ENCODE results near the gene C13orf46. TPM values are rescaled to one million over a fixed set of nuclear protein-coding genes. Genes with fewer than 3 reads are reported as not detected.

The C13orf46 gene
- total RNA-seq, 4 donors from 2014 or later: not detected

DNA sequence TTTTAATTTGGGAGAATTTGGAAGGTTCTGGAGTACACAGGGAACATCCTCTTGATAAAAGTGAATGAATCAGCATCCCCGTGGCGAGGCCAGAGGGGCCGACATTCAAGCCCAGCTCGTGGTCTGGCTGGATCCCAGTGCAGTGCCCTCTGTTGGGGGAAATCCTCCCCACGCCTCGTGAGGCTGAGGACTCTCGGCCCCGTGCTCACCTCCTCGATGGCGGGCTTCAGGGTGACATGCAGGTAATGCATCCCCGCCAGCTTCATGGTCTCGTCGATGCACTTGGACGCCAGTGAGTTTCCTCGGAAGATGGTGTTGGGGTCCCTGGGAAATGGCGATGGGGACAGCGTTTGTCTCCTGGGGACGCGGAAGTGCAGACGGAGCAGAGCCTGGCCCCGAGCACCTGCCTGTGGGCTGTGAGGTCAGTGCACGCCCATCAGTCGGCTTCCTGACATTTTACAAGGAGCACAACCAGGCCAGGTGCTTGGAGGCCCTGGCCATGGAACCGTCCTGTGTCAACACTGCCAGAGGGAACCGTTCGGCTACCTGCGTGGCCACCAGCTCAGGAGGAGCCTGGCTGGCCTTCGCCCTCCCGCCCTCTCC, 43.3 kb upstream of the C13orf46 start:
- no peak for DNase-seq
- intact Hi-C loops (cut with DNase I): no loop called here
- Histone ChIP-seq H3K36me3 (peaks cover 0 to 81% (median 5%) of the 10 kb centered on the region in 3 donors), H3K27me3 (peaks cover 0 to 8% (median 0%) of the 10 kb centered on the region in 4 donors), H3K4me1 (peaks cover 0 to 17% (median 10%) of the 10 kb centered on the region in 3 donors), H3K27ac (no peak overlapping the region), H3K4me3 (no peak overlapping the region), H3K9me3 (no peaks in the 10 kb centered on the region)
- WGBS, 2 donors: 68 to 91% methylated on average over 7 to 10 of the region's 29 CpGs
- TF ChIP-seq, protein P1, sequence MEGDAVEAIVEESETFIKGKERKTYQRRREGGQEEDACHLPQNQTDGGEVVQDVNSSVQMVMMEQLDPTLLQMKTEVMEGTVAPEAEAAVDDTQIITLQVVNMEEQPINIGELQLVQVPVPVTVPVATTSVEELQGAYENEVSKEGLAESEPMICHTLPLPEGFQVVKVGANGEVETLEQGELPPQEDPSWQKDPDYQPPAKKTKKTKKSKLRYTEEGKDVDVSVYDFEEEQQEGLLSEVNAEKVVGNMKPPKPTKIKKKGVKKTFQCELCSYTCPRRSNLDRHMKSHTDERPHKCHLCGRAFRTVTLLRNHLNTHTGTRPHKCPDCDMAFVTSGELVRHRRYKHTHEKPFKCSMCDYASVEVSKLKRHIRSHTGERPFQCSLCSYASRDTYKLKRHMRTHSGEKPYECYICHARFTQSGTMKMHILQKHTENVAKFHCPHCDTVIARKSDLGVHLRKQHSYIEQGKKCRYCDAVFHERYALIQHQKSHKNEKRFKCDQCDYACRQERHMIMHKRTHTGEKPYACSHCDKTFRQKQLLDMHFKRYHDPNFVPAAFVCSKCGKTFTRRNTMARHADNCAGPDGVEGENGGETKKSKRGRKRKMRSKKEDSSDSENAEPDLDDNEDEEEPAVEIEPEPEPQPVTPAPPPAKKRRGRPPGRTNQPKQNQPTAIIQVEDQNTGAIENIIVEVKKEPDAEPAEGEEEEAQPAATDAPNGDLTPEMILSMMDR (IDR thresholded peaks at IDR 0.05): no peak
- no peak for TF ChIP-seq POLR2A (IDR thresholded peaks at IDR 0.05)

DNA sequence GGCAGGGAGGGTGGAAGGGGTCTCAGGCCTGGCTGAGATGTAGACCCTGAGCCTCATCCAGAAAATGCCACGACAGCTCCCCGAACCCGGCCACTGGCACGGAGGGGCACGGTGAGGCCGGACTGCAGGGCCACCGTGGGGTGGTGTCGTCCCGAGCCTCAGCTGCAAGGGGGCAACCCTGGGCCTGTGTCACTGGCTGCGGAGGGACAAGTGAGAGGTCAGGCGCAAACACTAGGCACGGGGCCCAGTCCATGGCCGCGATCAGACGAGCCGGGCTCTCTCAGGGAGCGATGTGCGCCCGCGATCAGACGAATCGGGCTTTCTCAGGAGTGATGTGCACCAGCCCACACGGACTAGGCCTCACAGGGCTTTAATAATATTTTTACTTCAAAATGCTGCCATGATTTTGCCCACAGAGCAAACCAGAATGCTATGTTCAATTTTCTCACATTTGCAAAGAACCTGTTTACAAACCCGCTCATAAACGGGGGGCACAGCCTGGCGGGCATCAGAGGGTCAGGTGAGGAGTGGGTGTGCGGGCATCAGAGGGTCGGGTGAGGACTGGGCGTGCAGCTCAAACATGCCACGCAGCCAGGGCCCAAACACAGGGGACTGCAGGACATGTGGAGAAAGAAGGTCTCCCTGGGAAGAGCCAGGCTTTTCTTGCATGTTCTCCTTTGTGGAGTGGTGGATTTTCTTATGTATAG, 42.6 kb upstream of the C13orf46 start:
- WGBS, 2 donors: 90 to 92% methylated on average over 7 to 18 of the region's 30 CpGs
- H3K9me3 ChIP-seq: no peaks in the 10 kb centered on the region
- peaks cover 0 to 17% (median 10%) of the 10 kb centered on the region in 3 donors for H3K4me1 ChIP-seq
- peaks cover 0 to 8% (median 0%) of the 10 kb centered on the region in 4 donors for H3K27me3 ChIP-seq
- DNase-seq: no peak
- no peak overlapping the region for H3K4me3 ChIP-seq
- H3K27ac ChIP-seq: no peak overlapping the region
- intact Hi-C loops (cut with DNase I): no loop called here
- H3K36me3 ChIP-seq: peaks cover 0 to 81% (median 5%) of the 10 kb centered on the region in 3 donors
- TF ChIP-seq, protein P1 (IDR thresholded peaks at IDR 0.05): no peak
- TF ChIP-seq POLR2A (IDR thresholded peaks at IDR 0.05): no peak

DNA sequence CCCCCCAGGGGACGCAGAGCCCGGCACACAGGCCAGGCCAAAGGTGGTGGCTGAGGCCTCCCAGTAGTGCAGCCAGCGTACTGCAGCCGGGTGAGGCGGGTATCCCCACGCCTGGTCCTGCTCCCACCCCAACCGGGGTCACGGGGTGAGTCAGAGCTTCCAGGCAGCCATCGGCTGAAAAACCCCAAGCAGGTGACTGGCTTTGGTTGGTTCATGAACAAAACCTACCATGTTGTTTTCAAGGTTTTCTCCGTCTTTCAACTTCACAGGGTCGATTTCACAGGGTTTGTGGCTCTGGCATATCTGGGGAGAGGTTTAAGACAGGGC, 42.1 kb upstream of the C13orf46 start:
- intact Hi-C loops (cut with DNase I): no loop called here
- Histone ChIP-seq H3K36me3 (peaks cover 0 to 81% (median 5%) of the 10 kb centered on the region in 3 donors), H3K4me3 (peak overlapping the region in 1 of 4 donors; percentile 36)

DNA sequence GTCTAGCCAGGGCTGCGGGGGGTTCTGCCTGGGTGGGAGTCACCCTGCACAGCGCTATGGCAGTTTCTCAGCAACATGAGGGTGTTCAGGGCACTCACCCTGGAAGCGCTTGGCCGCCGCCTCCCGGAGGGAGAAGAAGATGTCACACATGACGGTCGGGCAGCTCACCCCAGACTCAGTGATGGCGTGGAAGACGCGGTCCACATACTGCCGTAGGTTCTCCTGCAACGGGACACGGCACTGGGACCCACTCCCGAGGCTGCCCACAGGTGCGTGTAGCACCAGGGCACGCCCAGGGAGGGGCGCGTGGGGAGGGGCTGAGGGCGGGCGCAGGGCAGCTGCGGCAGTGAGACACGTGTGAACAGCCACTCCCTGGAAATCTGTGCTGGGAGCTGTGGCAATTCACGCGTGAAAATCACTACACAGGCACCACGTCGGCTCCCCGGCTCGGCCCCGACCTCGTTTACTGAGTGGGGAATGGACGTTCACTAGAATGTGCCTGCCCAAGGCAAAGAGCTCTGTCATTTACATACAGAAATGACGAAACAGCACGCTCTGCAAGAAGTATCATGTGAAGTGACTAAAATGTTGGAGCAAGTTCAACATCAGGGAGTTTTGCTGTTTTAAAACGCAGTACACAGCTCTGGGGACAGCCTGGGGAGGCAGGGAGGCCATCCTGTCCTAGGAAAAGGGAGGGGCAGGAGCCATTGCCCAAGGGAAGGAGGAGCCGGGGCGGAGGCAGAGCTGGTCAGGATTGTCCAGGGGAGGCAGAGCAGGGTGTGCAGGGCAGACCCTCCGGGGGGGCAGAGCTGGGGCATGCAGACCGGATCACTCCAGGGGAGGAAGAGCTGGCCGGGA, 41.5 kb upstream of the C13orf46 start:
- Histone ChIP-seq H3K4me3 (peak overlapping the region in 2 of 4 donors; percentile 20 to 36), H3K27ac (peak overlapping the region in 3 of 4 donors; percentile 10 to 32 (median 26)), H3K9me3 (no peaks in the 10 kb centered on the region), H3K36me3 (peaks cover 0 to 81% (median 5%) of the 10 kb centered on the region in 3 donors), H3K27me3 (peaks cover 0 to 8% (median 0%) of the 10 kb centered on the region in 4 donors), H3K4me1 (peaks cover 0 to 17% (median 10%) of the 10 kb centered on the region in 3 donors)
- intact Hi-C loops (cut with DNase I): no loop called here
- TF ChIP-seq, protein P1 (IDR thresholded peaks at IDR 0.05): no peak
- no peak for TF ChIP-seq POLR2A (IDR thresholded peaks at IDR 0.05)
- DNase-seq: no peak
- 43 to 69% methylated on average over 9 to 13 of the region's 40 CpGs for WGBS, 2 donors

More for the DNA sequence above, 42.1 kb upstream of the C13orf46 start:
- Histone ChIP-seq H3K9me3 (no peaks in the 10 kb centered on the region), H3K4me1 (peaks cover 0 to 17% (median 10%) of the 10 kb centered on the region in 3 donors), H3K27ac (peak overlapping the region in 2 of 4 donors; percentile 10 to 26), H3K27me3 (peaks cover 0 to 8% (median 0%) of the 10 kb centered on the region in 4 donors)
- TF ChIP-seq, protein P1 (IDR thresholded peaks at IDR 0.05): no peak
- TF ChIP-seq POLR2A (IDR thresholded peaks at IDR 0.05): no peak
- 29 to 53% methylated on average over 3 to 10 of the region's 11 CpGs for WGBS, 2 donors
- no peak for DNase-seq

All from esophagus squamous epithelium (tissue), 5 donors.